Cardiac septum (tissue), 1 donor: Measurements from ENCODE around the gene GFOD1. TPM values are rescaled to one million over a fixed set of nuclear protein-coding genes. Genes with fewer than 3 reads are reported as not detected.

Source experiments
- DNase-seq: peaks from one replicate; pipeline ENCODE4 v3.0.0-alpha.2; 2020; ENCODE audit warnings: low spot score
- intact Hi-C: fragments of 100-400 bp; cut with DNase I; formaldehyde crosslinking; loops from one replicate; pipeline ENCODE4 v1.14.0; 2022
- total RNA-seq: library from RNA; stranded (reverse); fragmentation: NEBNext Ultra II Directional; extraction: Animal tissue kit (Norgen Biotek cat#: 25700); gene quantifications from one replicate; pipeline ENCODE4 v1.2.1, GENCODE V29; 2021
- donor health status: DM: no; HTN: no; CAD: no.

GFOD1 gene
- total RNA-seq, 1 donor from 2014 or later: 54.0 TPM

- intact Hi-C loops: no loop called here
- no peak for DNase-seq
Observed at GRCh38 chr6:13417431-13417830, 70.0 kb downstream of the GFOD1 start.

GRCh38 chr6:13415283-13415682 lies 72.1 kb downstream of the GFOD1 start:
- intact Hi-C loops: no loop called here
- DNase-seq: no peak

- DNase-seq: no peak
- intact Hi-C loops: loop anchor here (5.0 kb wide), 2 partner anchors 73 to 113 kb away; partner anchors contain the start of gene GFOD1
Observed at GRCh38 chr6:13413900-13414555, 73.4 kb downstream of the GFOD1 start.

GRCh38 chr6:13413466-13413862 lies 73.9 kb downstream of the GFOD1 start:
- DNase-seq: no peak
- intact Hi-C loops: loop anchor here (5.0 kb wide), 2 partner anchors 74 to 114 kb away; partner anchors contain the start of gene GFOD1

GRCh38 chr6:13412639-13413465 lies 74.5 kb downstream of the GFOD1 start:
- DNase-seq: no peak
- intact Hi-C loops: loop anchor here (5.0 kb wide), 2 partner anchors 74 to 114 kb away; partner anchors contain the start of gene GFOD1

GRCh38 chr6:13412211-13412610 lies 75.2 kb downstream of the GFOD1 start:
- intact Hi-C loops: loop anchor here (5.0 kb wide), 2 partner anchors 75 to 115 kb away; partner anchors contain the start of gene GFOD1
- DNase-seq: no peak

GRCh38 chr6:13411484-13411883 lies 75.9 kb downstream of the GFOD1 start:
- intact Hi-C loops: loop anchor here (5.0 kb wide), 2 partner anchors 76 to 116 kb away; partner anchors contain the start of gene GFOD1

GRCh38 chr6:13409991-13410390 lies 77.4 kb downstream of the GFOD1 start:
- intact Hi-C loops: loop anchor here (5.0 kb wide), 3 partner anchors 48 to 117 kb away; partner anchors contain the start of gene GFOD1
- no peak for DNase-seq

More at GRCh38 chr6:13411484-13411883, 75.9 kb downstream of the GFOD1 start:
- DNase-seq: no peak

- no peak for DNase-seq
- intact Hi-C loops: loop anchor here (5.0 kb wide), 1 partner anchor 46 kb away; no protein-coding TSS in a partner anchor
Observed at GRCh38 chr6:13407709-13408695, 79.4 kb downstream of the GFOD1 start.

GRCh38 chr6:13407368-13407708 lies 80.1 kb downstream of the GFOD1 start:
- intact Hi-C loops: loop anchor here (5.0 kb wide), 1 partner anchor 45 kb away; no protein-coding TSS in a partner anchor
- DNase-seq: no peak

- DNase-seq: no peak
- intact Hi-C loops: loop anchor here (5.0 kb wide), 1 partner anchor 44 kb away; no protein-coding TSS in a partner anchor
Observed at GRCh38 chr6:13406781-13407180, 80.6 kb downstream of the GFOD1 start.

- intact Hi-C loops: loop anchor here (5.0 kb wide), 1 partner anchor 44 kb away; no protein-coding TSS in a partner anchor
- no peak for DNase-seq
Observed at GRCh38 chr6:13405961-13406477, 81.4 kb downstream of the GFOD1 start.

GRCh38 chr6:13404892-13405254 lies 82.5 kb downstream of the GFOD1 start:
- no peak for DNase-seq
- intact Hi-C loops: loop anchor here (5.0 kb wide), 1 partner anchor 43 kb away; no protein-coding TSS in a partner anchor

- intact Hi-C loops: no loop called here
- DNase-seq: no peak
Observed at GRCh38 chr6:13404228-13404891, 83.0 kb downstream of the GFOD1 start.

- intact Hi-C loops: no loop called here
- no peak for DNase-seq
Observed at GRCh38 chr6:13402711-13403110, 84.7 kb downstream of the GFOD1 start.

- DNase-seq: no peak
- intact Hi-C loops: no loop called here
Observed at GRCh38 chr6:13400772-13401171, 86.6 kb downstream of the GFOD1 start.

- DNase-seq: no peak
- intact Hi-C loops: no loop called here
Observed at GRCh38 chr6:13398421-13398994, 88.9 kb downstream of the GFOD1 start.

- no peak for DNase-seq
- intact Hi-C loops: no loop called here
Observed at GRCh38 chr6:13398069-13398381, 89.4 kb downstream of the GFOD1 start.
